Right ventricle myocardium inferior (tissue), 1 donor: ENCODE measurements around the gene SLC17A9. TPM values are rescaled to one million over a fixed set of nuclear protein-coding genes. Genes with fewer than 3 reads are reported as not detected.
A peak's percentile ranks its signal among the peaks of the same experiment; 100 is the strongest.

Source experiments
- ATAC-seq: fragments of 200-7000 bp; cut with Tn5 transposase; one replicate; pipeline ENCODE4 v1.9.1; 2020; ENCODE audit warnings: mild to moderate bottlenecking, moderate library complexity
- DNase-seq: peaks from one replicate; pipeline ENCODE4 v3.0.0; 2021; ENCODE audit errors: missing footprints
- intact Hi-C: fragments of 100-400 bp; cut with DNase I; formaldehyde crosslinking; loops from one replicate; pipeline ENCODE4 v1.11.0; 2022
- total RNA-seq: library from RNA; stranded (reverse); fragmentation: NEBNext Ultra II Directional; extraction: Animal tissue kit (Norgen Biotek cat#: 25700); gene quantifications from one replicate; pipeline ENCODE4 v1.2.1, GENCODE V29; 2021
- donor health status: DM: no; HTN: yes; CAD: no; lungs with severe emphysema.

SLC17A9 gene
- total RNA-seq, 1 donor from 2014 or later = 0.41 TPM

DNA sequence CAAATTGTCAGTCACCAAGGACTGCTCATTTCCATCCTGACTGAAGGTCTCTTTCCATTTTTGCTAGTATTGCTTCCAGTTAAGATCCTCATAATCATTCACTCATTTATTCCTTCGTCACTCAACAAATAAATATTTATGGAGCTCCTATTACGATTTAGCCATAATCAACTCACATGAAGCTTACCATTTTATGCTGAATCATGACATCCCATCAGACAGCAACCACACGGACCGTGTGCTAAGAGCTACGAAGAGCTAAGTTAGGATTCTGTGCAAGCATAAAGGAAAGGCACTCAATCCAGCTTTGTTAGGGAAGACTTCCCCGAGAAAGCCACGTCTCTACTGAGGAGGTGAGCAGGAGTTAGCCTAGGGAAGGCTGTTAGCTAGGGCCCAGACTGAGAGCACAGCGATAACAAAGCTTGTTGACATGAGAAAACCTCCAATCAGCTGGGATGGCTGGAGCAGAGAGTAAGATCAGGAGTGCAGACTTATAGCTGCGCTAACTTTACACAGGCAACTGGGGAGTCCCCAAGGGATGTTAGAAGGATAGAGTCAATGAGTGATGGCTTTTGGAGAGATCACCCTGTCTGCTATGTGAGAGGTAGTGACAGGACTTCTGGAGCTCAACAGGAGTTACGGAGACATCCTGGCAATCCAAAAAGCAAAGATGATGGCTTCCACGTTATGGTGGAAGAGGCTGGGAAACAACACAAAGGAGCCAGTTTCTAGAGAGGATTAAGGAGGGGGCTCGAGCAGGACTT is 17.1 kb upstream of the SLC17A9 start:
- DNase-seq = no peak
- no peak for ATAC-seq
- intact Hi-C loops = loop anchor here (5.0 kb wide), 1 partner anchor 33 kb away; no protein-coding TSS in a partner anchor

- DNase-seq = no peak
- intact Hi-C loops = loop anchor here (5.0 kb wide), 1 partner anchor 34 kb away; no protein-coding TSS in a partner anchor
- ATAC-seq = no peak
Measured at GRCh38 chr20:62935968-62936585, 16.4 kb upstream of the SLC17A9 start.

DNA sequence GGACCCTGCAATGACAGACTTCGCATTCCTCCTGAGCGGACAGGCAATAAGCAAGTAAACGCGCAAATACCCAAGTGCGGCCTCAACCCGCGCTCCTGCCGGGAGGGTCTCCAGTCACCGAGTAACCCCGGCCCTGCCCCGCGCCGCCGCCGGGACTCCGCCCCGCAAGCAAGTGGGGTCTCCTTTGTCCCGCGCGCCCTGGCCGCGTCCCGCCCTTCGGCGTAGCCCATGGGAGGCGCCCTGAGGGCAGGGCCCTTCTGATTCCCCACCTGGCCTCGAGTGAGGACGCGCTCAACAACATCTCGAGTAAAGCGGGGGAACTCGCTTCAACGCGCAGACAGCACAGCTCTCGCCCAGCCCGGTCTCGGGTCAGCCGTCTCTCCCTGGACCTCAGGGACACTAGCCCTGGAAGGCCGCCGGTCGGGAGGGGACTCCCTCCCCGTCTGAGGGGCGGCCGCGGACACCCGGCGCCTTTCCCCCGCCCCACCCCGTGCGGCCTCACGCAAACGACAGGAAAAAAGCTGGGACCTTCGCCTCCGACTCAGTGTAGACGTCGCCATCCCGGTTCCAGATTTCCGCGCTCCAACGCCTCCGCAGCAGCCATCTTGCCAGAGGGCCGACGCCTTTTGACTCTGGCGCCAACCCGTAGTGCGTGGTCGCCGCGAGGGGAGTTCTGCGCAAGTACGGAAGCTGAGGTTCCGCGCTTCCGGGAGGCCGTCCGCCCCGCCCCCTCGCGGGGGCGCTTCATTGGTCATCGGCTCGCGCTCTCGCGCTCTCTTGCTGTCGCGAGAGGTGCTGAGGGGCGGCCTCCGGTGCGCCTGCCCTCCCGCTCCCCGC is 15.0 kb upstream of the SLC17A9 start:
- ATAC-seq (peak; percentile 96), DNase-seq (peak; percentile 98)
- intact Hi-C loops = loop anchor here (5.0 kb wide), 1 partner anchor 35 kb away; no protein-coding TSS in a partner anchor

DNA sequence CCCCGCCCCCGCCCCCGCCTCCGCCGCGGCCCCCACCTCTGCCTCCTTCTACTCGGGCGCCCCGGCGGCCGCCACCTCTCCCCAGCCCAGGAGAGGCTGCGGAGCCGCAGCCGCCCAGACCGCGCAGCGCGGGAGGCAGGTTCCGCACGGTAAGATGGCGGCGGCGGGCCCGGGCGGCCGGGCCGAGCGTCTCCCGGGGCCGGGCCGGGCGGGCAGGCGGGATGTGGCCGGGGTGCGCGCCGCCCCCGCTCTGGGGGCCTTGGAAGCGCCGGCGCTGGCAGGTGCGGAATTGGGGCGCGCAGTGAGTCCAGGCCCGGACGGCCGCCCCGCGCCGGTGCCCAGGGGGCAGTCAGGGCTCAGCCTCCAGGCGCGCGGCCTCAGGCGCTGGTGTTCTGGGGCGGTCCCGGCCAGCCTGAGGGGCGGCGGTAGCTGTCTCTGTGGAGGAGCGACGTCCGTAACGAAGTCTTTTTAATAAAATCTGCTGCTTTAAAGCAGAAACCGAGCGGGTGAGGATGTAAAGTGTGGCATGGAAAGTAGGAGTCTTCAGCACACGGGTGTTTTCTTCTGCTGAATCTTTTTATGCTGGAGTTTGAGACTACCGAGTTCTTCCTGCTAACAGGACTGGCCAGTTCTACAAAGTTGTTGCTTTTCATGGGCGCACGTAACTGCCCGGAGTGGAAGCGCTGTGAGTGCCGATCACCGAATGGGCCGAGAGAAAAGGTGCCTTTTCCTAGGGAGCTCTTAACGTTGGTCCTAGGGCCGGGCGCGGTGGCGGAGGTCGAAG is 14.2 kb upstream of the SLC17A9 start, which contains the start of gene GID8:
TSS of gene GID8 (plus strand) at position 43 of the 784 bp plus-strand sequence. CDS start 3,356 bp downstream, outside the sequence.
- peak; percentile 80 for DNase-seq
- intact Hi-C loops = loop anchor here (5.0 kb wide), 1 partner anchor 36 kb away; no protein-coding TSS in a partner anchor
- ATAC-seq = peak; percentile 52

DNA sequence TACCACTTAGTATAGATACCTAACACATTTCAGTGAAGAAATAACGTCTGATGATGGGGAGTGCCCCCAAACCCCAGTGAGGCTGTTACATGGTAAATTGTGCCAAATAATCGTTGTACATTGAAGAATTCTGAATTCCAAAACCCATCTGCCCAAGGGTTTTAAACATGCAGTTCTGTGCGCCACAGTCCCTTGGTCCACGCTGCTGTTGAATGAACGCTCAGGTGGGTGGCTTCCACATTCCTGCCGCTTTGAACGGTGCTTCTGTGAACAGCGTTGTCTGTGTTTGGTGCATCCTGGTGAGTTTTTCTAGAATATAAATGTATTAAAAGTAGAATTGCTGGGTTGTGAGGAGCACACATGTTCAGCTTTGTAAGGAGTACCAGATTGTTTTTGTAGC is 11.6 kb upstream of the SLC17A9 start:
- DNase-seq (no peak), ATAC-seq (no peak)
- intact Hi-C loops = no loop called here

DNA sequence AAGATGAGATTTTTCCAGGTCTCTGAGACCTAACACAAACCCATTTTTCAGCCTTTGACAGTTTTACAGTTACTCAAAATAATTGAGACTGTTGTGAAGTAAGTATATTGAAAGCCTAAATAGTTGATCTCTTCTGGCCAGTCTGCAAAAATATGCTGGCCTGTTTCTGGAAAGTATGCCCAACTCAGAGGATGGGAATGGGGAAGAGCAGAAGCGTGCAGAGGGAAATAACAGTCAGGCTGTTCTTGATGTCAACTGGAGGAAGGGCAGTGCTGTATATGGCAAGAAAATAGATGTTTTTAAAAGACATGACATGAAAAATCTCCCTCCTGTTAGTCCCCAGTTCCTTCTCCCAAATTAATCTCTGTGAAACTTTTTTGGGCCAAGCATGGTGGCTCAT is 10.7 kb upstream of the SLC17A9 start:
- DNase-seq (no peak), ATAC-seq (no peak)
- intact Hi-C loops = no loop called here

DNA sequence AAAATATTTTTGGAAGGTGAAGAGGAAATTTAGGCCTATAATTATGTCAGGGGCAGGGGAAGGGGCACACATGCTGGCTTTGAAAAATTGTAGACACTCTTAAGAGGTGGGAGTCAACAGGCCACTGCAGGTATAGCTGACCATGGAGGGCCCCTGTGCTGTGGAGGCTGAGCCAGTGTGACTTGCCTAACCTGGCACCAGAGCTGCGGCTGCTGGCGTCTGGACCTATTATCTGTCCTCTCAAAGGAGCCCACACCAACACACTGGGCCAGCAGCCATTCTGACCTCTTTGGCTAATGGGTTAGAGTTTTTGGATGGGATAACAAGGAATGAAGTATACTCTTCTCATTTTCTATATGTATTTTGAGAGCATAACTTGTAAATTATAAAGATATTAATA is 10.1 kb upstream of the SLC17A9 start:
- peak; percentile 67 for DNase-seq
- intact Hi-C loops = no loop called here
- no peak for ATAC-seq

DNA sequence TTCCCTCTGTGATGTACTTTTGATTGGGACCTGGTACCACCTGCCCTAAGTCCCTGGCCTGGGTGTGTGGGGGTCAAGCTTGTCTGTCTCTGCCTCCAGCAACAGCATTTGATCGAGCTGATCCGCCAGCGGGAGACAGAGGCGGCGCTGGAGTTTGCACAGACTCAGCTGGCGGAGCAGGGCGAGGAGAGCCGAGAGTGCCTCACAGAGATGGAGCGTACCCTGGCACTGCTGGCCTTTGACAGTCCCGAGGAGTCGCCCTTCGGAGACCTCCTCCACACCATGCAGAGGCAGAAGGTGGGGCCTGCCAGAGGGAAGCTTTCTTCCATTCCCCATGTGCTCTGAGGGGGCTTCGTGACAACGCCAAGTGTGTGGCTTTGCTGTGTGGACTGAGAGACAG is 9.1 kb upstream of the SLC17A9 start:
- intact Hi-C loops = no loop called here
- no peak for ATAC-seq
- peak; percentile 53 for DNase-seq

DNA sequence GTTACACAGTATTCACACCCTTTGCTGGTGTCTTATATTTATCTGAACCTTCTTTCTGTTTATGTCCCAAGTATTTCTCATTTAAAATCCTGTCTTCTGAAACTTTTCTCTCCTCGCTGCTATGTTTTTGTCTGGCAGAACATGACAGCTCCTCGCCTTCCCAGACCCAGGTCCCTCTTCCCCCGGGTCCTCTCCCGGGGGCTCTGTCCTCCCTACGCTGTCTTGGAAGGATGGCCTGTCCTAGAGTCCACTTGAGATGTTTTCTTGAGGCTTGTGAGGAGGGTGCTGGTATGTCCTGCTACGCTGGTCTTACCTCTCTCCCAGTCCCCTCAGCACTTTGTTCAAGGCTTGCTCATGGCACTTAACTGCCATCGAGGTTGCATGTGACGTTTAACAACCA is 8.3 kb upstream of the SLC17A9 start:
- ATAC-seq (no peak), DNase-seq (peak; percentile 57)
- intact Hi-C loops = no loop called here

DNA sequence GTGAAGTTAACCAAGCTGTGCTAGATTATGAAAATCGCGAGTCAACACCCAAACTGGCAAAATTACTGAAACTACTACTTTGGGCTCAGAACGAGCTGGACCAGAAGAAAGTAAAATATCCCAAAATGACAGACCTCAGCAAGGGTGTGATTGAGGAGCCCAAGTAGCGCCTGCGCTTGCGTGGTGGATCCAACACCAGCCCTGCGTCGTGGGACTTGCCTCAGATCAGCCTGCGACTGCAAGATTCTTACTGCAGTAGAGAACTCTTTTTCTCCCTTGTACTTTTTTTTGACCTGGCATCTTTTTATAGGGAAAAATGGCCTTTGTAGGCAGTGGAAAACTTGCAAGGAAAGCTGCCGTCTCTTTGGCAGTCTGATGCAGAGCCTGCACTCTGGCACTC is 7.8 kb upstream of the SLC17A9 start:
- intact Hi-C loops = no loop called here
- ATAC-seq (no peak), DNase-seq (no peak)

DNA sequence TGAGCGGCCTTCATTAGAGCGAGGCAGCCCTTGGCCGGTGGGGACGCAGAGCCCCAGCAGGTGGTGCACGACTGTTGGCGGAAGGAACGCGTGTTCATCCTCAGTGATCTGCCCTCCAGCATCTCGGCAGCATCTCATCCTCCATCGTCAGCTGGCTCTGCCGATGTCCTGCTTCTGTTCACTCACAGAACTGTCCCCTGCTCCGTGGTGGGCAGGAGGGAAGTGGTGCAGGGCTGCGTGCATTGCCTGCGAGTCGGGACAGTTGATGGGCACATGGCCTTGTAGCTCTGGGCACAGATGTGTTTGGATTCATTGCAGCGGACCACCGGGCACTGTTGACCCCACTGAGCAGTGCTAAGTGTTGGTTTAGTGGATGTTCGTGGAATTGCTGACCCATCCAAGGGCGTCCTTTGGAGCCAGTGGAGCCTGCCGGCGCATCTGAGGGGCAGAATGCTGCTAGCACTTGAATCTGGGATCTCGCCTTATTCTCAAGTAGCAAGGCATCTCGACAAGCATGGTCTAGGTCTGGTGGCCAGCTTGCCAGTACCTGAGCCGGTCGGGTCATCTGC is 6.7 kb upstream of the SLC17A9 start:
- peak; percentile 68 for DNase-seq

GRCh38 chr20:62946918-62947317 is 5.6 kb upstream of the SLC17A9 start:
- DNase-seq = no peak
- intact Hi-C loops = no loop called here
- ATAC-seq = peak; percentile 85

More for the DNA sequence above, 6.7 kb upstream of the SLC17A9 start:
- intact Hi-C loops = no loop called here
- ATAC-seq = peak; percentile 4

GRCh38 chr20:62947532-62948300 is 4.8 kb upstream of the SLC17A9 start:
- intact Hi-C loops = no loop called here
- ATAC-seq (no peak), DNase-seq (no peak)

- no peak for ATAC-seq
- DNase-seq = no peak
- intact Hi-C loops = no loop called here
Measured at GRCh38 chr20:62949153-62949821, 3.2 kb upstream of the SLC17A9 start.

GRCh38 chr20:62949962-62950361 is 2.5 kb upstream of the SLC17A9 start:
- ATAC-seq = no peak
- intact Hi-C loops = no loop called here
- DNase-seq = no peak

DNA sequence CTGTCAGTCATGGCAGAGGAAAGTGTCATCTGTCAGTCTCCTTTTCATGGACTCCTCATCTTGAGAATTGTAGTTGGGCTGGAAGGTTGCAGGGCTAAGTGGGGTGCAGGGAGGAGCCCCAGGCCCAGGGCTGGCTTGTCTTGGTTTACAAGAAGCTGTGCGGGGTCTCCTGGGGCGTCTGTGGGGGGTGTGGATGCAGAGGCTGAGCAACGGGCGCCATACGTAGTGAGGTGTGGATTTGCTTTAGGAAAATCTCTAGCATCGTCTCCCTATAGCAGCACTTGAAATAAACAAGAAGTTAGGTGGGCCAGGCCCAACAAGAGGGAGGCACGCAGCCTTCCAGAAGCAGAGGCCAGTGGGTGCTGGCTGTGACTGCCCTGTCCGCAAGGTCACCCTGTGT is 1.8 kb upstream of the SLC17A9 start:
- DNase-seq = no peak

More for the DNA sequence above, 1.8 kb upstream of the SLC17A9 start:
- intact Hi-C loops = no loop called here
- ATAC-seq = no peak
